ENCODE measurements around the gene GTF3C5.
"Not testable (repeated sequence)": the region's sequence is repeated elsewhere in the genome, so short reads cannot be mapped to it uniquely, and the experiment has no call there.

GTF3C5 gene

GRCh38 chr9:132997591-132997990, 33.2 kb upstream of the GTF3C5 start:
- DNase-seq = no peak

- DNase-seq = not testable (repeated sequence)
Measured at GRCh38 chr9:132998221-132998620, 32.6 kb upstream of the GTF3C5 start.

GRCh38 chr9:132998831-132999635, 31.8 kb upstream of the GTF3C5 start:
- DNase-seq = no peak

GRCh38 chr9:133002147-133003070, 28.4 kb upstream of the GTF3C5 start:
- DNase-seq = no peak

GRCh38 chr9:133003071-133003461, 27.7 kb upstream of the GTF3C5 start:
- DNase-seq = no peak

- no peak for DNase-seq
Measured at GRCh38 chr9:133003671-133004090, 27.1 kb upstream of the GTF3C5 start.

- DNase-seq = no peak
Measured at GRCh38 chr9:133004091-133004998, 26.5 kb upstream of the GTF3C5 start.

- DNase-seq = no peak
Measured at GRCh38 chr9:133004999-133005760, 25.6 kb upstream of the GTF3C5 start.

- no peak for DNase-seq
Measured at GRCh38 chr9:133005957-133006356, 24.8 kb upstream of the GTF3C5 start.

- no peak for DNase-seq
Measured at GRCh38 chr9:133006731-133007352, 24.0 kb upstream of the GTF3C5 start.

- DNase-seq = no peak
Measured at GRCh38 chr9:133008406-133008805, 22.4 kb upstream of the GTF3C5 start.

GRCh38 chr9:133008824-133009223, 22.0 kb upstream of the GTF3C5 start:
- no peak for DNase-seq

- DNase-seq = no peak
Measured at GRCh38 chr9:133009906-133010582, 20.8 kb upstream of the GTF3C5 start.

GRCh38 chr9:133014696-133015095, 16.1 kb upstream of the GTF3C5 start:
- DNase-seq = no peak

GRCh38 chr9:133023117-133023890, 7.5 kb upstream of the GTF3C5 start:
- DNase-seq = peak; percentile 65

- no peak for DNase-seq
Measured at GRCh38 chr9:133026426-133026825, 4.4 kb upstream of the GTF3C5 start.

GRCh38 chr9:133027134-133027533, 3.7 kb upstream of the GTF3C5 start:
- no peak for DNase-seq

- no peak for DNase-seq
Measured at GRCh38 chr9:133028221-133028620, 2.6 kb upstream of the GTF3C5 start.

- no peak for DNase-seq
Measured at GRCh38 chr9:133029994-133030316, 842 bp upstream of the GTF3C5 start.

- no peak for DNase-seq
Measured at GRCh38 chr9:133031130-133031422, 279 bp downstream of the GTF3C5 start.

Data from stimulated activated CD4-positive, alpha-beta T cell treated with anti-CD3 and anti-CD28 coated beads, Interleukin-1b, Interleukin-23, amount 100 ng/mL, for 48 hours (primary cell).